GM21576 (cell line): Measurements from ENCODE around the gene CLIP2.
"Not testable (repeated sequence)": the region's sequence is repeated elsewhere in the genome, so short reads cannot be mapped to it uniquely, and the experiment has no call there.

Source experiments
- ATAC-seq: cut with Tn5 transposase; IDR thresholded peaks from one replicate; pipeline ENCODE4 v1.9.1; 2021; ENCODE audit warnings: mild to moderate bottlenecking, moderate library complexity; ENCODE audit not compliant: unreplicated experiment

Gene CLIP2

GRCh38 chr7:74289018-74289658 is at the start of gene CLIP2:
Gene CLIP2, plus strand, starts transcription at chr7:74289407. Its CDS starts 28,140 bp downstream, at chr7:74317547.
- peak; percentile 42 for ATAC-seq

DNA sequence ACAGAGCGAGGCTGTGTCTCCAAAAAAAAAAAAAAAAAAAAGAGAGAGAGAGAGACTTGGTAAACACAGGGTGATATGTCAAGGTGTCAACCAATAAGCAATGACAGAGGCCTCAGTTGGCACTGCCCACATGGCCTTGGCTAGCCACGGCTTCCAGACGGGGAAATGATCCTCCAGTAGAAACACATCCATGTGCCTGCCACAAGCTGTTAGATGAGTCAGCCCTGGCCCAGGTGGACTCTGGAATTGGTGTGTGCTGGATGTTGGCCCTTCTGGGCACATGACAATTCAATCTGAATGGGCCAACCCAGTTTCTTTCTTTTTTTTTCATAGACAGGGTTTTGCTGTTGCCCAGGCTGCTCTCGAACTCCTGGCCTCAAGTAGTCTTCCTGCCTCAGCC is 48.7 kb upstream of the CLIP2 start:
- no peak for ATAC-seq

- ATAC-seq: no peak
Observed at GRCh38 chr7:74242122-74242443, 47.1 kb upstream of the CLIP2 start.

DNA sequence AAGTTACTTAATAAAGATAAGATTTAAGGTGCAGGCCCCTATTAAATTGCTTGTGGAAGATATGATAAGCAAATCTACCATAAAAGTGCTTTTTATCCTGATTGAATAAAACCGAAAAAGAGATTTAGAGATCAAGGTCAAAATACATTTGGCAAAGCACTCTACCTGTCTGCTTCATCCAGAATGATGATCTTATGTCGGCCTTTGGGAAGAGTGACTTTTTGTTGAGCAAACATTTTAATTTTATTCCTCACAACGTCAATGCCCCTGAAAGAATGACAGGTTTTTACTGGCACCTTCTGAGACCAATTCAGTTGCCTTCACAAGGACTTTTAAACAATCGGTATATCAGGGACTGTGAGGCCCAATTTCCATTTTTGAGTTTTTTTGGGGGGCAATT is 42.7 kb upstream of the CLIP2 start:
- ATAC-seq: no peak

DNA sequence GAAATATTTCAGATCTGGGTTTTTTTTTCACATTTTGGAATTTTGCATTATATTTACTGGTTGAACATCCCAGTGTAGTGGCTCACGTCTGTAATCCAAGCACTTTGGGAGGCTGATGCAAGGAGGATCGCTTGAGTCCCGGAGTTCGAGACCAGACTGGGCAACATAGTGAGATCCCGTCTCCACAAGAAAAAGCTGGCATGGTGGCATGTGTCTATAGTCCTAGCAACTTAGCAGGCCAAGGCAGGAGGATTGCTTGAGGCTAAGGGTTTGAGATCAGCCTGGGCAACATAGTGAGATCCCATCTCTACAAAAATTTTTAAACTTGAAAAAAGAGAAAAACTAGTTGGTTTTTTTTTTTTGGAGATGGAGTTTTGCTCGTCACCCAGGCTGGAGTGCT is 41.1 kb upstream of the CLIP2 start:
- no peak for ATAC-seq

- ATAC-seq: not testable (repeated sequence)
Observed at GRCh38 chr7:74249058-74249457, 40.1 kb upstream of the CLIP2 start.

DNA sequence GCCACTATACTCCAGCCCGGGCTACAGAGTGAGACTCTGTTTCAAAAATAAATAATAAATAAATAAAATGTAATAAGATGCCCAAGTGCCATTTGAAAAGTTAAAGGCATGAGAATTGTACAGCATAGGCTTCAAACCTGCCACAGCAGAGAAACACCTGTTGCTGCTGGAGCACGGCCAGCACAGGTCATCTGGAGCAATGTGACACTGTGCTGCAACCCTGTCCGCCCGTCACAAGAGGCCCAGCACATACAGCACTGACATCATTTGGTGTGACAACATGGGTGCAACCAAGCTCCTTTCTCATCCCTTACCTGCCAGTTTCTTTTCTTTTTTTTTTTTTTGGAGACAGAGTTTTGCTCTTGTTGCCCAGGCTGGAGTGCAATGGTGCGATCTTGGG is 36.3 kb upstream of the CLIP2 start:
- no peak for ATAC-seq

GRCh38 chr7:74253331-74253730 is 35.9 kb upstream of the CLIP2 start:
- ATAC-seq: no peak

GRCh38 chr7:74253835-74254128 is 35.4 kb upstream of the CLIP2 start:
- no peak for ATAC-seq

GRCh38 chr7:74254129-74254857 is 34.9 kb upstream of the CLIP2 start, which contains the start of gene RFC2:
Gene RFC2, minus strand, starts transcription at chr7:74254399. Its CDS starts 16 bp downstream, at chr7:74254383.
- ATAC-seq: peak; percentile 90

DNA sequence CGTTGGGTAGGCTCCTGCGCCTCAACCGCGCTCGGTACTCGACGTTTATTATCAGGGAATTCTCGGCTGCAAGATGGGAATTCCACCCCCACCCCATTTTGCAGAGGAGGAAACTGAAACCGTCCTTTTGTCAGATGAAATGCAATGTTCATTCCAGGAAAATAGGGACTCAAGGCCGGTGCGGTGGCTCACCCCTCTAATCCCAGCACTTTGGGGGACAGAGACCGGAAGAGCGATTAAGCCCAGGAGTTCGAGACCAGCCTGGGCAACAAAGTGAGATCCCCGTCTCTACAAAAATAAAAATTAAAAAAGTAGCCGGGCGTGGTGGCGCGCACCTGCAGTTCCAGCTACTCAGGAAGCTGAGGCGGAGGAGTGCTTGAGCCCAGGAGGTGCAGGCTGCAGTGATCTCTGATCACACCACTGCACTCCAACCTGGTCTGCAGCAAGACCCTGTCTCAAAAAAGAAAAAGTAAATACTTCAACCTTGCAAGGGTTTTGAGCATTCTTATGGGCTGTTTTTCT is 34.3 kb upstream of the CLIP2 start:
- ATAC-seq: no peak

GRCh38 chr7:74255461-74255860 is 33.7 kb upstream of the CLIP2 start:
- ATAC-seq: not testable (repeated sequence)

DNA sequence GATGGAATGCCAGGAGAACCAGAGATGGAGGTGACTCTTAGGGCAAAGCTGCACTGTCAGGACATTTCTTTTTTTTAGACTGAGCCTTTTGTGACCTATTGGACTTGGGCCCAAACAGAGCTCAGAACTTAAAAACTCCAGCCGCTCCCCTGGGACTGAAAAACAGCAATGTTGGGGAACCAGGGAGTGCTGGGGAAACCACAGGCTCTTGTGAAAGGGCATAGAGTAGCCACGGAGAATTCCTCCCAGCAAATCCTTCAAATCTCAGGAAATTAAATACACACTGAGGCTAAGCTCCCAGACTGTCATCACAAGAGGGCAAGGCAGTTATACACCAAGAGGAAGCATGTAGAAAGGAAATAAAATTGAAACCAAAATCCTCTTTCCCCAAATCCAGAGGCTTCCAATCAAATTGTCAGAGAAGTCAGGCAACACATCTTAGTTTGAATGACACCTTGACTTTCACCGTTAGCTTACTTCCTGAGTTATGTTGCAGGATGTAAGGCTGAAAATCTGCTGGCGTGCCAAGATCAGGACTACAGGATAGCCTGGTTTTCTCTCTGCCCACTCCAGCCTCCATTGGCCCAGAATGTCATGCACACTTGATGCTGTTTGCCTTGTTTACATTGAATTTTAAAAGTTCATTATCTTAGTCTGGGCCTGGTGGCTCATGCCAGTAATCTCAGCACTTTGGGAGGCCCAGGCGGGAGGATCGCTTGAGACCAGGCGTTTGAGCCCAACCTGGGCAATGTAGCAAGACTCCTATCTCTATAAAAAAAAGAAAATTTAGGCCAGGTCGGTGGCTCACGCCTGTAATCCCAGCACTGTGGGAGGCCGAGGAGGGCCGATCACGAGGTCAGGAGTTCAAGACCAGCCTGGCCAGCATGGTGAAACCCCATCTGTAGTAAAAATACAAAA is 32.5 kb upstream of the CLIP2 start:
- no peak for ATAC-seq

DNA sequence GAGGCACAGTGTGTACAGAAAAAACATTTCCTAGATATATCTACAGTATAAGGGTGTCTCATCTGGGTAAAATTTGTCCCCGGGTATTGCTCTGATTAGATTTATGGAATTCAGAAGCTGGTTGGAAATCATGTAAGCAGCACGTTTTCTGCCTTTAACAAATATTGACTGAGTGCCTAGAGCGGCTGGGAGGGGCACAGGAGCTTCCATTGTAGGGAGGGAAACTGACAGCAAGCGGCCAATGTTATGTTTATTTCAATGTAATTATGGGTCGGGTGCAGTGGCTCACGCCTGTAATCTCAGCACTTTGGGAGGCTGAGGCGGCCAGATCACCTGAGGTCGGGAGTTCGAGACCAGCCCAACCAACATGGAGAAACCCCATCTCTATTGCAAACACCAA is 30.6 kb upstream of the CLIP2 start:
- no peak for ATAC-seq

- no peak for ATAC-seq
Observed at GRCh38 chr7:74262639-74263398, 26.4 kb upstream of the CLIP2 start.

- no peak for ATAC-seq
Observed at GRCh38 chr7:74263399-74264120, 25.6 kb upstream of the CLIP2 start.

DNA sequence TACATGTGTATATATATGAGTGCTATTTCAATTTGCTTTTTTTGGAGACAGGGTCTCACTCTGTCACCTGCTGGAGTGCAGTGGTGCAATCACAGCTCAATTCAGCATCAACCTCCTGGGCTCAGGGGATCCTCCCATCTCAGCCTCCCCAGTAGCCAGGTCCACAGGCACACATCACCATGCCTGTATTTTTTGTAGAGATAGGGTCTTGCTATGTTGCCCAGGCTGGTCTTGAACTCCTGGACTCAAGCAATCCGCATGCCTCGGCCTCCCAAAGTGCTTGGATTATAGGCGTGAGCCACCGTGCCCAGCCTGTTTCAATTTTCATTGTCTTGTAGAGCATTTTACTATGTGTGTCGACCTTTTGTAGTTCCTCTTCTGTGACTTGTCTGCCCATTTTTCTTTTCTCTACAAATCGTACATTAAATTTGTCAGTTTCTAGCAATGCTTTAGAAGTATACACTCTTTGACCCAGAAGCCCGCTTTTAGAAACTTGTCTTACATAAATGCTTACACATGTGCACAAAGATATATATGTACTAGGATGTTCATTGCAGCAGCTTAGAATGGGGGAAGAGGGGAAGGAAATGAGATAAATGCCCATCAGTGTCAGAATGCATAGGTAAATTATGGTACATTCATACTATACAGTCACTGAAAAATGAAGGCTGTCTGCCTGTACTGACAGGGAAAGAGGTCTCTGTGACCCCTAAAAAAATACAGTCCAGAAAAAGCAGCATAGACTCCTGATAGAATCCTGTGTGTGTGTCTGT is 22.8 kb upstream of the CLIP2 start:
- no peak for ATAC-seq

DNA sequence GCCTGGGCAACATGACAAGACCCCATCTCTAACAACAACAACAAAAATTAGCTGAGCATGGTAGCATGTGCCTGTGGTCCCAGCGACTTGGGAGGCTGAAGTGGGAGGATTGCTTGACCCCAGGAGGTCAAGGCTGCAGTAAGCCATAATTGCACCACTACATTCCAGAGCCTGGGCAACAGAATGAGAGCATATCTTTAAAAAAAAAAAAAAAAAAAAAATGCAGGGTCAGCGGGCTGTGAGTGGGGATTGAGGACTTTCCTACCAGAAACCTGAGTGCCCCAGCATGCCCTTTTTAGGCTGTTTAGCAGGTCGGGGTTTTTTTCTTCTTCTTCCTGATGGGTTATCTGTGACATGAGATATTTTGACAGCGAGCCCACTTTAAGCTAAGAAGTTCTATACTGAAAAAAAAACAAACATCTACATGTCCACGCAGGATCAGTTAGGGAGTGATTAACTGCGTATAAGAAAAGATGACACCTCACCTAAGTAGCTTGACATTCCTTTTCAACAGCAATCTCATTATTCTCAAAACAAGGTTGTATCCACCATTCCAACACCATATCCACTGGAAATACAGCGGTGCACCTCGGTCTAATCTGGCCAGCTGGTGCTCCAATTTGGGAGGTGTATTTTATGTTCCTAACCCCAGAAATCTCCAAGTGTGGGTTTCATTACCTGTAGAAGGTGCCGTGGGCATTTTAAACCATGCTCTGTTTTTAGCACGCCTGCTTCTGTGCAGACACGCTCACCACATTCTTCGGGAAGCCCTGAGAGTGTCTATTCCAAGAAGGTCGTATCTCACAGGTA is 21.2 kb upstream of the CLIP2 start:
- ATAC-seq: no peak
